HEK293 (cell line): ENCODE results near the gene ADAMTS12.

Experiments used
- CTCF ChIA-PET: fragments of 350-600 bp; formaldehyde crosslinking; extraction: SDS; loops from one replicate; lab custom pipeline; 2021; ENCODE audit warnings: antibody characterized with exemption; lab: Yijun Ruan, JAX
- POLR2A ChIA-PET: fragments of 300-600 bp; formaldehyde crosslinking; extraction: SDS; loops from one replicate; lab custom pipeline; 2020; ENCODE audit warnings: antibody characterized with exemption, inconsistent platforms; lab: Yijun Ruan, JAX
- H3K27ac ChIP-seq: fragments of 200-500 bp; sonication (Bioruptor generic); 2 replicates; pipeline ENCODE4 v1.5.1; 2014; ENCODE audit warnings: low read depth, low read length, control low read depth, inconsistent platforms; ENCODE audit errors: extremely low read depth
- H3K36me3 ChIP-seq, 2 experiments: fragments of 200-500 bp in 1 of 2; sonication (Bioruptor generic) in 1 of 2; 1 replicate in 1 of 2; 2 replicates in 1 of 2; pipeline ENCODE4 v1.5.1; 2014 to 2017; ENCODE audit warnings: inconsistent platforms in 2 of 2, low read length in 2 of 2; ENCODE audit not compliant: control insufficient read depth in 2 of 2, insufficient read depth in 1 of 2
- H3K4me1 ChIP-seq: fragments of 200-500 bp; sonication (Bioruptor generic); 2 replicates; pipeline ENCODE4 v1.5.1; 2014; ENCODE audit warnings: mild to moderate bottlenecking, low read length, inconsistent platforms; ENCODE audit not compliant: control insufficient read depth, insufficient read depth
- H3K4me3 ChIP-seq: 2 replicates; pipeline ENCODE4 v1.5.1; 2011; ENCODE audit warnings: low read depth, mild to moderate bottlenecking, control low read depth, low read length, moderate library complexity
- H3K9me3 ChIP-seq: fragments of 200-500 bp; sonication (Bioruptor generic); 2 replicates; pipeline ENCODE4 v1.5.1; 2014; ENCODE audit warnings: low read depth, low read length, inconsistent platforms; ENCODE audit not compliant: control insufficient read depth, insufficient read depth
- GLIS2 ChIP-seq: fragments of 450-650 bp; formaldehyde crosslinking; IDR thresholded peaks from 2 replicates; pipeline ENCODE4 v1.5.1; 2016; ENCODE audit warnings: missing biosample characterization, missing genetic modification characterization
- HIC1 ChIP-seq: fragments of 450-650 bp; formaldehyde crosslinking; IDR thresholded peaks from 2 replicates; pipeline ENCODE4 v1.5.1; 2016; ENCODE audit warnings: missing biosample characterization, missing genetic modification characterization
- KLF7 ChIP-seq: fragments of 450-650 bp; formaldehyde crosslinking; IDR thresholded peaks from 2 replicates; pipeline ENCODE4 v1.5.1; 2016; ENCODE audit warnings: missing biosample characterization, missing genetic modification characterization, borderline replicate concordance
- PBX3 ChIP-seq: sonication (generic); formaldehyde crosslinking; IDR thresholded peaks from 2 replicates; pipeline ENCODE4 v1.8.1; 2022; ENCODE audit warnings: mild to moderate bottlenecking, moderate library complexity, missing genetic modification reagents
- ZBTB10 ChIP-seq: fragments of 450-650 bp; formaldehyde crosslinking; IDR thresholded peaks from 2 replicates; pipeline ENCODE4 v1.5.1; 2016; ENCODE audit warnings: missing biosample characterization, missing genetic modification characterization
- ZFP3 ChIP-seq: fragments of 450-650 bp; formaldehyde crosslinking; IDR thresholded peaks from 2 replicates; pipeline ENCODE4 v1.5.1; 2016; ENCODE audit warnings: low read depth, missing biosample characterization, missing genetic modification characterization
- ZNF148 ChIP-seq: fragments of 450-650 bp; formaldehyde crosslinking; IDR thresholded peaks from 2 replicates; pipeline ENCODE4 v1.5.0; 2017; ENCODE audit warnings: missing biosample characterization, missing genetic modification characterization, borderline replicate concordance
- ZNF175 ChIP-seq: fragments of 450-650 bp; formaldehyde crosslinking; IDR thresholded peaks from 2 replicates; pipeline ENCODE4 v1.5.1; 2016; ENCODE audit warnings: missing biosample characterization, missing genetic modification characterization
- ZNF202 ChIP-seq: fragments of 450-650 bp; formaldehyde crosslinking; IDR thresholded peaks from 2 replicates; pipeline ENCODE4 v1.5.1; 2016; ENCODE audit warnings: missing biosample characterization, missing genetic modification characterization, borderline replicate concordance
- ZNF362 ChIP-seq: fragments of 450-650 bp; formaldehyde crosslinking; IDR thresholded peaks from 2 replicates; pipeline ENCODE4 v1.5.1; 2016; ENCODE audit warnings: missing biosample characterization, missing genetic modification characterization
- ZNF416 ChIP-seq: fragments of 450-650 bp; formaldehyde crosslinking; IDR thresholded peaks from 2 replicates; pipeline ENCODE4 v1.5.1; 2016; ENCODE audit warnings: missing biosample characterization, missing genetic modification characterization
- ZNF585B ChIP-seq: fragments of 450-650 bp; formaldehyde crosslinking; IDR thresholded peaks from 2 replicates; pipeline ENCODE4 v1.5.1; 2016; ENCODE audit warnings: missing biosample characterization, missing genetic modification characterization
- ZNF626 ChIP-seq: fragments of 450-650 bp; sonication (Bioruptor Pico); formaldehyde crosslinking; IDR thresholded peaks from 2 replicates; pipeline ENCODE4 v1.5.1; 2018; ENCODE audit warnings: missing biosample characterization, missing genetic modification characterization, inconsistent platforms
- ZNF660 ChIP-seq: fragments of 450-650 bp; IDR thresholded peaks from 2 replicates; pipeline ENCODE4 v1.5.1; 2018; ENCODE audit warnings: missing biosample characterization, mild to moderate bottlenecking, missing genetic modification characterization
- ZNF837 ChIP-seq: fragments of 450-650 bp; formaldehyde crosslinking; IDR thresholded peaks from 2 replicates; pipeline ENCODE4 v1.5.1; 2016; ENCODE audit warnings: missing biosample characterization, missing genetic modification characterization

Gene ADAMTS12

GRCh38 chr5:33501899-33502298 is 389.9 kb downstream of the ADAMTS12 start:
- POLR2A ChIA-PET = no interaction called here

GRCh38 chr5:33501260-33501659 is 390.5 kb downstream of the ADAMTS12 start:
- POLR2A ChIA-PET = no interaction called here
- no peak overlapping the region for H3K27ac ChIP-seq
- CTCF ChIA-PET = interaction anchor here (0.6 to 0.7 kb wide), 2 partner anchors 20 to 87 kb away, joined by 3 to 5 read pairs; no protein-coding TSS in a partner anchor

More at GRCh38 chr5:33501899-33502298, 389.9 kb downstream of the ADAMTS12 start:
- no peaks in the 10 kb centered on the region for H3K4me1 ChIP-seq
- no peak overlapping the region for H3K4me3 ChIP-seq
- H3K36me3 ChIP-seq = no peaks in the 10 kb centered on the region
- TF ChIP-seq ZNF626 (tag by site-specific recombination) (no peak), GLIS2 (tag by site-specific recombination) (no peak), ZNF416 (no peak), ZNF585B (tag by site-specific recombination) (no peak), ZNF362 (tag by site-specific recombination) (no peak), HIC1 (no peak), KLF7 (tag by site-specific recombination) (no peak)
- H3K27ac ChIP-seq = no peak overlapping the region
- H3K9me3 ChIP-seq = no peaks in the 10 kb centered on the region
- CTCF ChIA-PET = interaction anchor here (0.6 kb wide), 1 partner anchor 19 kb away, joined by 5 read pairs; no protein-coding TSS in a partner anchor

More at GRCh38 chr5:33501260-33501659, 390.5 kb downstream of the ADAMTS12 start:
- Histone ChIP-seq H3K9me3 (no peaks in the 10 kb centered on the region), H3K36me3 (no peaks in the 10 kb centered on the region), H3K4me1 (no peaks in the 10 kb centered on the region), H3K4me3 (no peak overlapping the region)
- TF ChIP-seq ZBTB10 (tag by site-specific recombination) = no peak
- no peak for TF ChIP-seq ZNF175 (tag by site-specific recombination)
- no peak for TF ChIP-seq ZNF202 (tag by site-specific recombination)
- no peak for TF ChIP-seq PBX3 (CRISPR knock-in tag)
- no peak for TF ChIP-seq ZNF660 (tag by site-specific recombination)
- TF ChIP-seq ZFP3 (tag by site-specific recombination) = no peak
- TF ChIP-seq ZNF148 (tag by site-specific recombination) = no peak
- TF ChIP-seq ZNF837 (tag by site-specific recombination) = no peak
